HUDEP-2 (cell line): ENCODE data around the gene CAPRIN2.
A peak's percentile ranks its signal among the peaks of the same experiment; 100 is the strongest.

Experiments used
- DNase-seq, 76 experiments: peaks; one replicate each; lab custom pipeline; 2025; ENCODE audit not compliant: unreplicated experiment in 76 of 76; lab: John Stamatoyannopoulos, UW

Gene CAPRIN2

GRCh38 chr12:30763053-30763452 lies 8.3 kb upstream of the CAPRIN2 start:
- DNase-seq = peak in 52 of 76 experiments; percentile 7 to 82 (median 33)

- no peak for DNase-seq
Observed at GRCh38 chr12:30761730-30762129, 7.0 kb upstream of the CAPRIN2 start.

GRCh38 chr12:30757316-30757715 lies 2.6 kb upstream of the CAPRIN2 start:
- DNase-seq = peak in 38 of 76 experiments; percentile 3 to 85 (median 51)

- no peak for DNase-seq
Observed at GRCh38 chr12:30756074-30756473, 1.3 kb upstream of the CAPRIN2 start.

- DNase-seq = no peak
Observed at GRCh38 chr12:30755395-30755762, 628 bp upstream of the CAPRIN2 start.

- DNase-seq = peak in 5 of 76 experiments; percentile 31 to 82 (median 60)
Observed at GRCh38 chr12:30754383-30754749, 385 bp downstream of the CAPRIN2 start.

GRCh38 chr12:30753751-30754382 lies 884 bp downstream of the CAPRIN2 start:
- DNase-seq = peak in 7 of 76 experiments; percentile 27 to 49 (median 43)

- DNase-seq = peak in 56 of 76 experiments; percentile 4 to 66 (median 30)
Observed at GRCh38 chr12:30753233-30753632, 1.5 kb downstream of the CAPRIN2 start.

- no peak for DNase-seq
Observed at GRCh38 chr12:30752255-30752654, 2.5 kb downstream of the CAPRIN2 start.

GRCh38 chr12:30748147-30748546 lies 6.6 kb downstream of the CAPRIN2 start:
- no peak for DNase-seq

- no peak for DNase-seq
Observed at GRCh38 chr12:30746190-30746589, 8.6 kb downstream of the CAPRIN2 start.

GRCh38 chr12:30744321-30744720 lies 10.4 kb downstream of the CAPRIN2 start:
- DNase-seq = no peak

- no peak for DNase-seq
Observed at GRCh38 chr12:30740274-30740673, 14.5 kb downstream of the CAPRIN2 start.

GRCh38 chr12:30739020-30739419 lies 15.7 kb downstream of the CAPRIN2 start:
- DNase-seq = no peak

- DNase-seq = no peak
Observed at GRCh38 chr12:30732954-30733637, 21.7 kb downstream of the CAPRIN2 start.

GRCh38 chr12:30730011-30730410 lies 24.7 kb downstream of the CAPRIN2 start:
- DNase-seq = no peak

- DNase-seq = no peak
Observed at GRCh38 chr12:30729547-30729946, 25.2 kb downstream of the CAPRIN2 start.

- DNase-seq = no peak
Observed at GRCh38 chr12:30726647-30727046, 28.1 kb downstream of the CAPRIN2 start.

GRCh38 chr12:30725739-30726138 lies 29.0 kb downstream of the CAPRIN2 start:
- no peak for DNase-seq

GRCh38 chr12:30719060-30719459 lies 35.7 kb downstream of the CAPRIN2 start:
- DNase-seq = no peak

GRCh38 chr12:30707613-30708342 lies 47.0 kb downstream of the CAPRIN2 start:
- DNase-seq = no peak

- no peak for DNase-seq
Observed at GRCh38 chr12:30706476-30706875, 48.3 kb downstream of the CAPRIN2 start.
